ENCODE data around the gene PTCD1. TPM values are rescaled to one million over a fixed set of nuclear protein-coding genes. Genes with fewer than 3 reads are reported as not detected.
"Not testable (repeated sequence)": the region's sequence is repeated elsewhere in the genome, so short reads cannot be mapped to it uniquely, and the experiment has no call there.

Gene PTCD1
- total RNA-seq, 4 donors from 2014 or later, result 8.5 to 14.2 (median 9.5) TPM

GRCh38 chr7:99383203-99383602 is 55.4 kb downstream of the PTCD1 start:
- H3K4me3 ChIP-seq (ENCODE audit: low read depth, poor library complexity, severe bottlenecking), result no peak overlapping the region
- WGBS, 2 donors, result 88 to 94% methylated on average over 10 of the region's 10 CpGs
- DNase-seq (ENCODE audit: low spot score in 2 of 2), result no peak
- no peak for TF ChIP-seq POLR2A (IDR thresholded peaks at IDR 0.05)
- TF ChIP-seq CTCF (IDR thresholded peaks at IDR 0.05), result no peak
- intact Hi-C loops (cut with DNase I; ENCODE audit: low total_unique reads), result no loop called here

- DNase-seq (ENCODE audit: low spot score in 2 of 2), result no peak
- 57 to 75% methylated on average over 6 to 7 of the region's 7 CpGs for WGBS, 2 donors
- intact Hi-C loops (cut with DNase I; ENCODE audit: low total_unique reads), result no loop called here
- H3K4me3 ChIP-seq (ENCODE audit: low read depth, poor library complexity, severe bottlenecking), result no peak overlapping the region
- no peak for TF ChIP-seq CTCF (IDR thresholded peaks at IDR 0.05)
- TF ChIP-seq POLR2A (IDR thresholded peaks at IDR 0.05), result no peak
Observed at GRCh38 chr7:99381664-99382075, 56.9 kb downstream of the PTCD1 start.

- 62 to 64% methylated on average over 15 to 16 of the region's 16 CpGs for WGBS, 2 donors
- no peak overlapping the region for H3K4me3 ChIP-seq (ENCODE audit: low read depth, poor library complexity, severe bottlenecking)
- intact Hi-C loops (cut with DNase I; ENCODE audit: low total_unique reads), result no loop called here
- TF ChIP-seq CTCF (IDR thresholded peaks at IDR 0.05), result no peak
- no peak for TF ChIP-seq POLR2A (IDR thresholded peaks at IDR 0.05)
- DNase-seq (ENCODE audit: low spot score in 2 of 2), result peak in 1 of 2 donors; percentile 42
Observed at GRCh38 chr7:99380823-99381663, 57.6 kb downstream of the PTCD1 start.

GRCh38 chr7:99380032-99380822 is 58.4 kb downstream of the PTCD1 start:
- WGBS, 2 donors, result 33 to 37% methylated on average over 11 to 12 of the region's 12 CpGs
- DNase-seq (ENCODE audit: low spot score in 2 of 2), result peak in 1 of 2 donors; percentile 47
- no peak overlapping the region for H3K4me3 ChIP-seq (ENCODE audit: low read depth, poor library complexity, severe bottlenecking)
- TF ChIP-seq CTCF (IDR thresholded peaks at IDR 0.05) (no peak), POLR2A (IDR thresholded peaks at IDR 0.05) (no peak)
- intact Hi-C loops (cut with DNase I; ENCODE audit: low total_unique reads), result no loop called here

- WGBS, 2 donors, result 18 to 26% methylated on average over 7 of the region's 7 CpGs
- intact Hi-C loops (cut with DNase I; ENCODE audit: low total_unique reads); DNase-seq (ENCODE audit: low spot score in 2 of 2); H3K4me3 ChIP-seq (ENCODE audit: low read depth, poor library complexity, severe bottlenecking): not testable (repeated sequence)
Observed at GRCh38 chr7:99379693-99380031, 58.9 kb downstream of the PTCD1 start.

GRCh38 chr7:99379043-99379577 is 59.5 kb downstream of the PTCD1 start:
- no peak for TF ChIP-seq POLR2A (IDR thresholded peaks at IDR 0.05)
- no peak for TF ChIP-seq CTCF (IDR thresholded peaks at IDR 0.05)
- intact Hi-C loops (cut with DNase I; ENCODE audit: low total_unique reads), result no loop called here
- DNase-seq (ENCODE audit: low spot score in 2 of 2), result peak; percentile 84 to 91
- 5% methylated on average over 7 of the region's 7 CpGs for WGBS, 2 donors
- no peak overlapping the region for H3K4me3 ChIP-seq (ENCODE audit: low read depth, poor library complexity, severe bottlenecking)

All from lower leg skin (tissue), 4 donors.